Cardiac fibroblast (primary cell): ENCODE results near the gene TMEM232.
"Not testable (repeated sequence)": the region's sequence is repeated elsewhere in the genome, so short reads cannot be mapped to it uniquely, and the experiment has no call there.

Source experiments
- DNase-seq, 2 donors: peaks; one replicate each; pipeline versions ENCODE4 v3.0.0 to v3.0.0-alpha.2; 2010; ENCODE audit warnings: low read depth in 2 of 2
- H3K4me3 ChIP-seq, 2 donors: replicated peaks in 1 of 2; 1 replicate in 1 of 2; 2 replicates in 1 of 2; pipeline ENCODE4 v1.5.1; 2011; ENCODE audit warnings: low read depth in 2 of 2, low read length in 2 of 2, mild to moderate bottlenecking in 2 of 2, moderate library complexity in 1 of 2
- TF ChIP-seq, protein P1 (sequence below): IDR thresholded peaks from one replicate; pipeline ENCODE4 v1.5.1; 2011; ENCODE audit warnings: low read depth, mild to moderate bottlenecking, low read length, inconsistent platforms

TMEM232 gene

GRCh38 chr5:110686270-110686669 is 40.2 kb downstream of the TMEM232 start:
- no peak for DNase-seq
- TF ChIP-seq, protein P1, sequence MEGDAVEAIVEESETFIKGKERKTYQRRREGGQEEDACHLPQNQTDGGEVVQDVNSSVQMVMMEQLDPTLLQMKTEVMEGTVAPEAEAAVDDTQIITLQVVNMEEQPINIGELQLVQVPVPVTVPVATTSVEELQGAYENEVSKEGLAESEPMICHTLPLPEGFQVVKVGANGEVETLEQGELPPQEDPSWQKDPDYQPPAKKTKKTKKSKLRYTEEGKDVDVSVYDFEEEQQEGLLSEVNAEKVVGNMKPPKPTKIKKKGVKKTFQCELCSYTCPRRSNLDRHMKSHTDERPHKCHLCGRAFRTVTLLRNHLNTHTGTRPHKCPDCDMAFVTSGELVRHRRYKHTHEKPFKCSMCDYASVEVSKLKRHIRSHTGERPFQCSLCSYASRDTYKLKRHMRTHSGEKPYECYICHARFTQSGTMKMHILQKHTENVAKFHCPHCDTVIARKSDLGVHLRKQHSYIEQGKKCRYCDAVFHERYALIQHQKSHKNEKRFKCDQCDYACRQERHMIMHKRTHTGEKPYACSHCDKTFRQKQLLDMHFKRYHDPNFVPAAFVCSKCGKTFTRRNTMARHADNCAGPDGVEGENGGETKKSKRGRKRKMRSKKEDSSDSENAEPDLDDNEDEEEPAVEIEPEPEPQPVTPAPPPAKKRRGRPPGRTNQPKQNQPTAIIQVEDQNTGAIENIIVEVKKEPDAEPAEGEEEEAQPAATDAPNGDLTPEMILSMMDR, result no peak
- H3K4me3 ChIP-seq, result no peak overlapping the region

- TF ChIP-seq, protein P1, result no peak
- H3K4me3 ChIP-seq, result no peak overlapping the region
Measured at GRCh38 chr5:110681953-110682352, 44.5 kb downstream of the TMEM232 start.

DNA sequence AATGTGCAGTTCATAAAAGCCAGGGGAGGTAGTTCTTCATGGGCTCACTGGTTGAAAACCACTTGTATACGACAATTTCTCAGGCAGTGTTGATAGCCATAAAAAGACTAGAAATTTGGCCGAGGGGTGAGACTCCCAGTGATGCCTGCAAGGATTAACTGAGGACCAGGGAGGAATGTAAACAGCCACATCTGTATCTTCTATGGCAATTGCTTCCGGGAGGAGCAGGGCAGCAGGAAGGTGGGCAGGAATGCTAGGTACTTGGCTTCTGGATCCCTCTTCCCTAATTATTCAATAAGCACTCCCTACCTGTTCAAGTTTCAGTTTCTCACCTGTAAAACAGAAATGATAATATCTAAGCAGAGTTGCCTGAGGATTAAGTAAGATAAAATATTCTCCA is 45.4 kb downstream of the TMEM232 start:
- TF ChIP-seq, protein P1, result no peak
- no peak for DNase-seq

More at GRCh38 chr5:110681953-110682352, 44.5 kb downstream of the TMEM232 start:
- no peak for DNase-seq

GRCh38 chr5:110676554-110676953 is 49.9 kb downstream of the TMEM232 start:
- H3K4me3 ChIP-seq, DNase-seq: not testable (repeated sequence)

More for the DNA sequence above, 45.4 kb downstream of the TMEM232 start:
- H3K4me3 ChIP-seq, result no peak overlapping the region

DNA sequence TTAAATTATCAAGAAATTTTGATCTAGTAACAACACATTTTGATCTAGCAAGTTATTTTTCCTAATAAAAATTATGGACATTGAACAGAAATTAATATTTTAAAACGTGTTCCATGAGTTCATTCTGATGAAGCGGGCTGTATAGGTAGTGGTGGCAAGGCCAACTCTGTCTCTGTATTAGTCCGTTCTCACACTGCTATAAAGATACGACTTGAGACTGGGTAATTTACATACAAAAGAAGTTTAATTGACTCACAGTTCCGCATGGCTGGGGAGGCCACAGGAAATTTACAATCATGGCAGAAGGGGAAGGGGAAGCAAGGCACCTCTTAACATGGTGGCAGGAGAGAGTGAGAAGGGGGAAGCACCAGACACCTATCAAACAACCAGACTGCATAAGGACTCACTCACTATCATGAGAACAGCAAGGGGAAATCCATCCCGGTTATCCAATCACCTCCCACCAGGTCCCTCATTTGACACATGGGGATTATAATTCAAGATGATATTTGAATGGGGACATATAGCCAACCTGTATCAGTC is 61.2 kb downstream of the TMEM232 start:
- no peak for DNase-seq
- TF ChIP-seq, protein P1, result no peak
- H3K4me3 ChIP-seq, result no peak overlapping the region

DNA sequence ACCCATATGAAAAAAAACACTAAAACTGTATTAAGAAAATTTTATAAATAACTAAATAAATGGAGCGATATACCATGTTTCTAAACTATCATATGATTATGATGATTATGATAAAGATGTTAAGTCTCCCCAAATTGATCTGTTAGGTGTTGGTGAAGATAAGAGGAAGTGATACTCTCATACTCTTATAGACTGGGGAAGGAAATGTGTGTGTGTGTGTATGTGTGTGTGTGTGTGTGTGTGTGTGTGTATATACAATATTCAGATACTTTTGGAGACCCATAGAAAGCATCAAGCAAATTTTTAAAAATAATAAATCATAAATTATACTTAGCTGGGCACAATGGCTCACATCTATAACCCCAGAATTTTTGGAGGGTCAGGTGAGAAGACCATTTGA is 62.9 kb downstream of the TMEM232 start:
- TF ChIP-seq, protein P1, result no peak
- H3K4me3 ChIP-seq, result no peak overlapping the region
- DNase-seq, result no peak

DNA sequence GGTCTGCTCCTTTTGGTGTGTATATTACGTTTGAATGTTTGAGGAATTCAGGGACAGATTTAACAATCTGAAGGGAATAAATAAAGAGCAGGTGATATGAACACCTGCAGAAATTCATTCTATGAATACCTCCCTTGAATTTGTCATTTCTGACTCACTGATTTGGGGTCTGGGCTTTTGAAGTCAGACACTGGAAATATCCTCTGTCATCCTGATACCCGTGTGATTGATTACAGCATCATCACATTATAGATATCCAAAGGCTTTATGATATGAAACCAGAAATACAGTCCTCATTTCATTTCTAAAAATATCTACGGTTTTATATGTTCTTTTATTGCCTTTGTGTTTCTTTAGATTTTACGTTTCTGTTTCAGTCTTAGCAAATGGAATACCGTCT is 68.5 kb downstream of the TMEM232 start:
- no peak overlapping the region for H3K4me3 ChIP-seq
- no peak for DNase-seq
- TF ChIP-seq, protein P1, result no peak
